Chondrocyte (in vitro differentiated cells): Measurements from ENCODE around the gene ERG. TPM values are rescaled to one million over a fixed set of nuclear protein-coding genes. Genes with fewer than 3 reads are reported as not detected.
A peak's percentile ranks its signal among the peaks of the same experiment; 100 is the strongest.

Experiments
- DNase-seq: peaks from one replicate; pipeline ENCODE4 v3.0.0; 2021; ENCODE audit warnings: mixed read lengths, low spot score
- H3K27ac Mint-ChIP-seq: one replicate; pipeline ENCODE4 v1.8.0; 2021; ENCODE audit warnings: mild to moderate bottlenecking, moderate library complexity, mixed read lengths; ENCODE audit not compliant: unreplicated experiment
- H3K27me3 Mint-ChIP-seq: 2 replicates; pipeline ENCODE4 v1.8.0; 2021; ENCODE audit warnings: low read depth, mixed read lengths
- H3K36me3 Mint-ChIP-seq: 2 replicates; pipeline ENCODE4 v1.8.0; 2021; ENCODE audit warnings: low read depth, mixed read lengths
- H3K4me1 Mint-ChIP-seq: 2 replicates; pipeline ENCODE4 v1.8.0; 2021; ENCODE audit warnings: low read depth, mild to moderate bottlenecking, mixed read lengths
- H3K4me3 Mint-ChIP-seq: one replicate; pipeline ENCODE4 v1.8.0; 2021; ENCODE audit warnings: mild to moderate bottlenecking, moderate library complexity, mixed read lengths; ENCODE audit not compliant: unreplicated experiment
- H3K9me3 Mint-ChIP-seq: 2 replicates; pipeline ENCODE4 v1.8.0; 2021; ENCODE audit warnings: low read depth, mixed read lengths
- CTCF ChIP-seq: fragments of 200-600 bp; sonication (generic); IDR thresholded peaks from 2 replicates; pipeline ENCODE4 v1.5.0; 2021; ENCODE audit warnings: antibody characterized with exemption, mild to moderate bottlenecking, moderate library complexity
- total RNA-seq: library from RNA; stranded (reverse); gene quantifications from 3 replicates; pipeline ENCODE4 v1.2.1, GENCODE V29; 2021

ERG gene
- total RNA-seq, 1 donor from 2014 or later = 33.4 TPM

- Mint-ChIP-seq H3K4me1 (peaks cover 65% of the 10 kb centered on the region), H3K36me3 (peaks cover 6% of the 10 kb centered on the region), H3K4me3 (no peak overlapping the region), H3K27me3 (no peaks in the 10 kb centered on the region), H3K27ac (peak overlapping the region; percentile 70), H3K9me3 (peaks cover 3% of the 10 kb centered on the region)
- DNase-seq = no peak
- no peak for TF ChIP-seq CTCF
Measured at GRCh38 chr21:38441153-38441552, 57.1 kb downstream of the ERG start.

DNA sequence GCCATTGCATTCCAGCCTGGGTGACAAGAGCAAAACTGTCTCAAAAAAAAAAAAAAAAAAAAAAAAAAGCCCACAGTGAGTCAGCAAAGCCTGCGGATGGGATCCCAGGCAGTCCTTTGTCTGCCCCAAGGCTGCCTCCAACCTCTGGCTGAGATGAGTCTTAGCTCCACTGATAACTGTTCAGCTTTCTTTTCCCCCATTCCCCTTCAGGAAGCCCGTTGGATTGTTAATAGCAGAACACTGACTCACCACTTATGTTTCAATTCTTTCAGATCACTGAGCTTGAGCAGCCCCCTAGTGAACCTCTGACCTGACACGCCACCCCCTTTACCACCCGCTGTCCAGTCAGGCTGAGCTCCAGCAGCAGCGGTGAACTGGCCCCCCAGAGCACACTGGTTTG is 57.5 kb downstream of the ERG start:
- Mint-ChIP-seq H3K27ac (peak overlapping the region; percentile 70), H3K4me3 (peak overlapping the region; percentile 31), H3K4me1 (peaks cover 66% of the 10 kb centered on the region), H3K27me3 (no peaks in the 10 kb centered on the region), H3K36me3 (peaks cover 6% of the 10 kb centered on the region), H3K9me3 (peaks cover 3% of the 10 kb centered on the region)
- no peak for TF ChIP-seq CTCF
- no peak for DNase-seq

GRCh38 chr21:38439957-38440356 is 58.3 kb downstream of the ERG start:
- Mint-ChIP-seq H3K4me1 (peaks cover 73% of the 10 kb centered on the region), H3K4me3 (no peak overlapping the region), H3K27me3 (no peaks in the 10 kb centered on the region), H3K9me3 (peaks cover 3% of the 10 kb centered on the region), H3K36me3 (peaks cover 6% of the 10 kb centered on the region), H3K27ac (peak overlapping the region; percentile 70)
- TF ChIP-seq CTCF = no peak
- no peak for DNase-seq

DNA sequence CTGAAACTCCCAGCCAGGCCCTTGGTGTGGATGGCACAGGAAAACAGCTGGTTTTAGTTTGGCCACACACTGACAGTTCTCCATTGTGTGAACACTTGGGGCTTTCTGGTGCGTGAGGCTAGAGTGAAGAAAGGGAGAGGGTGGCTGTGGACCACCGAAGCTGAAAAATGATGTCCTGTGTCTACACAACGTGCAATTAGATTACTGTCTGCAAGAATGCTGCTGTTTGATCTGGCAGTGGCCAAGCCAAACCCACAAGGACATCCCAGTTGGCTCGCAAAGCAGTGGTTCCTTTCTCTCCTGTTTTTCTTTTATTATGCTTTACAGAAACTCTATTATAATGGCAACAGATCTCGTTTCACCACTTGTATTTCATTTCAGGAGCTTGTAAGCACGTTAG is 58.9 kb downstream of the ERG start:
- TF ChIP-seq CTCF = no peak
- Mint-ChIP-seq H3K4me3 (no peak overlapping the region), H3K36me3 (peaks cover 4% of the 10 kb centered on the region), H3K27ac (peak overlapping the region; percentile 70), H3K4me1 (peaks cover 75% of the 10 kb centered on the region), H3K27me3 (no peaks in the 10 kb centered on the region), H3K9me3 (peaks cover 3% of the 10 kb centered on the region)
- no peak for DNase-seq

DNA sequence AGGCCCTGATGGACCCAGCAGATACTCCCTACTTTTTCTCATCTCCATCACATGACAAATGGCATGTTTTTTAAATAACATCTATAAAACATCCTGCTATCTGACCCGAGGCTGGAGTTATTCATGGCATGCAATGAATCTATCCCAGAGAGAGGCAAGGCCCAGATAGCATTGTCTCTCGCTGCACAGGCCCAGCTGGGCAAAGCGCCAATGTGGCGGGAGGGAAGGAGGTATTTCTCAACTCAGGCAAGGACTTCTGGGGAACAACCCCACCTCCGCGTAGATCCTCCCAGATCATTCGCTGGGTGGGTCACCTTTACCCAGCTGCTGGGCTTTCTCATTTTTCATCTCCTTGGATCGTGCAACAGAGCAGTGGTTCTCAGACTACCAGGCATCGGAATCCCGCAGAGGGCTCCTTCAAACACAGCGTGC is 59.8 kb downstream of the ERG start:
- H3K4me1 Mint-ChIP-seq = peaks cover 84% of the 10 kb centered on the region

More for the DNA sequence above, 59.8 kb downstream of the ERG start:
- Mint-ChIP-seq H3K27ac (peak overlapping the region; percentile 70), H3K9me3 (peaks cover 3% of the 10 kb centered on the region), H3K36me3 (peaks cover 4% of the 10 kb centered on the region), H3K27me3 (no peaks in the 10 kb centered on the region), H3K4me3 (no peak overlapping the region)
- DNase-seq = no peak
- TF ChIP-seq CTCF = no peak
